UCSD-AML1 (cell line): ENCODE measurements around the gene CRACDL.
A peak's percentile ranks its signal among the peaks of the same experiment; 100 is the strongest.

Source experiments
- DNase-seq: peaks from one replicate; lab custom pipeline; 2025; ENCODE audit not compliant: unreplicated experiment; lab: John Stamatoyannopoulos, UW

CRACDL gene

DNA sequence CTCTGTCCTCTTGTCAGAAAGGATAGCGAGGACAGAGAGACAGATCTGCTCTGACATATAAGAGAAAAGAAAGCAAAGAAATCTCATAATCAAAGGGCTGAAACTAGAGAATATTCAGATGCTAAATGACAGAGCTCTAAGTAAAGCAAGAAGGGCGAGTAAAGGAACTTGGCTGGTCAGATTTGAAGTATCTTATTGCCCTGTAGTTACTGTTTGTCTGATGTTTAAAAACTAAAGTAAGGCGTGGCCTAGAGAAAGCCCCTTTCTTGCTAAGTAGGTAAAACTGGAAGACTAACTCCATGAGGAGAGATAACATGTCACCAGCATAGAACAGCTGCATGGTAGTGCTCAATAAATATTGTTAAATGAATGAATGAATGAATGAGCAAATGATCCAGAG is 70.0 kb downstream of the CRACDL start:
- no peak for DNase-seq

GRCh38 chr2:98861601-98862000 is 74.4 kb downstream of the CRACDL start:
- DNase-seq, result no peak

DNA sequence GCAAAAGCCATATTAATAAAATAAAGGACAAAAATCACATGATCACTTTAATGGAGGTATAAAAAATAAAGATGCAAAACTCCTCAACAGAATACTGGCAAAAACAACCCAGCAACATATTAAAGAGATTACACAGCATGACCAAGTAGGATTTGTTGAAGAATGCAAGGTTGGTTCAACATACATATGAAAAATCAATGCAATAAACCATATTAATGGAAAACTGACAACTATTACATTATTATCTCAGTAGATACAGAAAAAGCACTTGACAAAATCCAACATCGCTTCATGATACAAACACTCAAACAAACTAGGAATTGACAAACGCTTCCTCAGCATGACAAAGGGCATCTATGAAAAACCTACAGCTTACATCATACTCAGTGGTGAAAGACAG is 76.7 kb downstream of the CRACDL start:
- DNase-seq, result no peak

- no peak for DNase-seq
Observed at GRCh38 chr2:98857001-98857400, 79.0 kb downstream of the CRACDL start.

GRCh38 chr2:98854682-98855081 is 81.3 kb downstream of the CRACDL start:
- DNase-seq, result no peak

- no peak for DNase-seq
Observed at GRCh38 chr2:98852932-98853331, 83.1 kb downstream of the CRACDL start.

- no peak for DNase-seq
Observed at GRCh38 chr2:98850074-98850473, 86.0 kb downstream of the CRACDL start.

DNA sequence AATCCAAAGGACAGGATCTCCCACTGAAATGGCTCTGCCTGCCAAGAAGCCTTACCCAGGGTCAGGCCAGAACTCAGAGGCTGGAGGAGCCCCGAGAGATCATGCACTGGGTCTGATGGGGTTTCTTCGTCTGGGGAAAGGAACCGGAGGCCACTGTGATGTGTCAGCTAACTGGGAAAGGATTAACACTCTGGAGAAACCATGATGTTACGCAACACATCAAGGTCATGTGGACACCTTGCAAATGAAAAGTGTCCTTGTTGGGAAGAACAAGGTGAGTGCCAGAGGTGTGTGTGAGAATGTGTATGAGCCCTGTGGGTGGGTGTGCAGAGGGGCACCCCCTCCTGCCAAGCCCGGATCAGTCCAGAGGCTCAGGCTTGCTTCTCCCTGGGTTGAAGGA is 86.9 kb downstream of the CRACDL start:
- no peak for DNase-seq

GRCh38 chr2:98847853-98848252 is 88.2 kb downstream of the CRACDL start:
- no peak for DNase-seq

DNA sequence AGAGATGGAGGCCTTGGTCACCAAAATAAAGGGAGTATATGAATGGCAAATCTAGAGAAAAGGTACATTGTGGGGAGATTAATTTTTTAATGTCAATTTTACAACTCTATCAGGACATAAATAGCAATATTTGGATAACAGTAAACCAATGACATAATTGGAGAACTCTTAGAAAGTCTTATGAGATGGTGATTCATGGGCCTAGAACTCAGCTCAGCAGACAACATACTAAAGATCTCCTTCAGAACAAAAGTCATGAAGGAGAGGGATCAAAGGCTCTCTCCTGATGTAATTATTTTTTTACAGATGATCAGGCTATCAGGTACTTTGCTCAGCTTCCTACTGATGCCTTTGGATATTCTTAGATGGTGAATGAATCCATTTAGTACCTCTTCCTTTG is 90.0 kb downstream of the CRACDL start:
- no peak for DNase-seq

DNA sequence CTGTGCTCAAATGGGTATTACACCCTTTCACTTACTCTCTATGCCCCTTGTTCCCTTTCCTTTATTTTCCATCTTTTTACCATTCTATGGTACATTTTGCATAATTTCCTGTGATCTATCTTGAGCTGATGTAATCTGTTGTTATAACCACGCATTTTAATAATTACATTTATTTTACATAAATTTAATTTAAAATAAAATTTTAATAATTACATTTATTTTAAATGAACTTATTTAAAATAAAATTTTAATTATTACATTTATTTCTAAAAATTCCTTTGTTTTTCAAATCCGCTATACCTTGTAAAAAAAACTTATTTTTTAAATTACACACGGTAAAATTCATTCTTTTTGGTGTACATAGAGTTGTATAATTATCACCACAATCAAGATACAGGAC is 93.9 kb downstream of the CRACDL start:
- no peak for DNase-seq

DNA sequence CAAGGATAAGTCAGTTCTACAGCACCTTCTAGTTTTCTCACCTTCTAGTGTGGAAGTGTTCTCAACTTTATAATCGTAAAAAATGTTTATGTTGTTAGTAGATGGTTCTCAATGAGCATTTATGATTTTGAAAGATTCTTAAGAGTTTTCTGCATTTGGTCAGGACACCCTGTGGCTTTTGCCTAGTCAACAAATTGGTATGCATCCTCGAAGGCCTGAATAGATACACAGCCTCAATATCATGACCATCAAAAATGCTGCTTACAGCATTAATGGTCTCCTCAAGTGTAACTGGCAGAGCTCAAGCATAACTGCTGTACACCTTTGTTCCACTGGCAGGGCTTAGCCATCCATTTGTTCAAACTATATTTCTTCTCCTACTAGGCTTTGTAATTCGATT is 96.7 kb downstream of the CRACDL start:
- DNase-seq, result no peak

DNA sequence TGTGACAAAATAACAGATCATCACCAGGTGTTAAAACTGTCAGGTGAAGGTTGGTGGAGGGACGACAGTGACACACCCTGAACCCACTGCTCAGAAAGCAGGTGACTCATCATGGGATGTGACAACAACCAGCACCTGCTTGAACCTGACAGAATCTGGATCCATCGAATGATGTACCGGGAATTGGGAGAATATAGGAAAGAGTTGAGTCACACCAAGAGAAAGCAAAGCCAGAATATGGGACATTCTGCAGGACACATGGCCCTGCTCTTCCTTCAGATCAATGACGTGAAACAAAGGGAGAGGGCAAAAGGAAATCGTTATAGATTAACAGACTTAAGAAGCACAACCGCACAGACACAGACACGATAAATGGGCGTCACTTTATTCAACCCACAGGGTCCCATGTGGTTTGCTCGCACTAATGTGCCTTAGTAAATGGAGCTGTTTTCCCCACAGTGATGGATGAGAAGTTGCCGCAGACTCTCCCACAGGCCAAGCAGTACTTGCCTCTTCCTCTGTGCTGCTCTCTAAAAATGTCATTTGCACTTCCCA is 100.1 kb downstream of the CRACDL start:
- peak; percentile 31 for DNase-seq

GRCh38 chr2:98833917-98834263 is 102.1 kb downstream of the CRACDL start:
- DNase-seq, result no peak

DNA sequence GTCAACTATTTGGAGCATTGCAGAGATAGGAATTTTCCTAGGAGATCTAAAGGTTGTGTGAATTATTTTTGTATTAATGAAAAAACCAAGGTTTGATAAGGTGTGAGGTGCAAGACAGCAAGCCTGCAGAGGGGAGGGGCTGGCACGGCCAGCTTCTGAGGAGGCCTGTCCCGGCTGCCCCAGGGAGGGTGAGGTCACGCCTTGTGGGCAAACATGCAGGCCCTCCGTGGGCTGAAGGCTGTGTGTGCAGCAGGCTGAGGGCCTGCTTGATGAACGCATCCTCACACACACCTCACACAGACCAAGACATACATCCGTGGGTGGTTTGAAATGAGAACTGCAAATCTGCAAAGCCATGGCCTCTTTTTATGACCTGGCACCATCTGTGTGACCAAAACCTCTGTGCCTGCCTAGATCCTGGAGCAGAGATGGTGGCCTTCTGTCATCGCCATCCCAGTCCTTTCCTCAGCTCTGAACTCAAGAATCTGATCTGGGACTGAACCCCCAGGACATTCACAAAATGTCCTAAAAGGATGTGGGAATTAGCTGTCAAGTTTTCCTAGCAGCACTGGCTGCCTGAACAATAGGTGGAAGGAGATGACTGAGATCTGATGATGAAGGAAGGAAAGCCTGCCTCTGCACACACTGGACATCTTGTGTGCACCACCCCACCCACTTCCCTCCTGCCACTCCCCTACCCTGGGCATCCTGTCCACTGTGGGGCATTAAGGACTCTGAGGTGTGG is 102.7 kb downstream of the CRACDL start:
- no peak for DNase-seq

DNA sequence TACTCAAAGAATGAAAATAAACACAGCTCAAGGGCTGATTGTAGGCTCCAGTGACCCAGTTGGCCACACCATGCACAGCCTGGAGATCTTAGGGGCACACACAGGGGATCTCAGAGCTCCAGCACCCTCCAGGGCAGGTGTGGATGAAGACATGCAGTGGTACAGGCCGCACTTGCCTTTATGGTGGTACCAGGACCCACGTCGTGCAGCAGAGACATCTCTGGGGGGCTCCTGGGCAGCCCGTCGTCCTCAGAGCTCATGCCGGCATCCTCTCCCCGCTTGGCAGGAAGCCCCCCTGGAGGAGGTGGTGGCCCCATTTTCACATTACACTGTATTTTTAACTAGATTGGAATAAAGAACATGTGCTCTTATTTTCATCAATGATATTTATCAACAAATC is 103.9 kb downstream of the CRACDL start:
- no peak for DNase-seq

GRCh38 chr2:98830571-98831145 is 105.4 kb downstream of the CRACDL start:
- peak; percentile 30 for DNase-seq

GRCh38 chr2:98829581-98830270 is 106.3 kb downstream of the CRACDL start:
- no peak for DNase-seq

GRCh38 chr2:98828793-98829371 is 107.1 kb downstream of the CRACDL start:
- no peak for DNase-seq

DNA sequence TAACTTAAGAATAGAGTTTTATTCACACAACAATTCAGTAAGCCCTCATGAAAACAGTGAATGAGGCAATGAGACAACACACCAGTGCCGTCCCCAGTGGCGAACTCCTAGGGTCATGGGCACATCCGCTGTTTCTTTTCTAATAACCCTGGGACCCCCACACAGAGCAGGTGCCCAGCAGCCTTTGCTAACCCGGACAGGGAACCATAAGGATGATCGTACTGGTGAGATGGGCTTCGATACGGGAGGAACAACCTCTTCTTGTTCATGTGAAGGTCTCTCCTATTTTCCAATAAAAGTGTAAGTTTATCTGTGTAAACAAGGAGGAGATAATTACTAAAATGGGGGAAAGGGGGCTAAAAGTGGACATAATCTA is 107.7 kb downstream of the CRACDL start:
- DNase-seq, result no peak

DNA sequence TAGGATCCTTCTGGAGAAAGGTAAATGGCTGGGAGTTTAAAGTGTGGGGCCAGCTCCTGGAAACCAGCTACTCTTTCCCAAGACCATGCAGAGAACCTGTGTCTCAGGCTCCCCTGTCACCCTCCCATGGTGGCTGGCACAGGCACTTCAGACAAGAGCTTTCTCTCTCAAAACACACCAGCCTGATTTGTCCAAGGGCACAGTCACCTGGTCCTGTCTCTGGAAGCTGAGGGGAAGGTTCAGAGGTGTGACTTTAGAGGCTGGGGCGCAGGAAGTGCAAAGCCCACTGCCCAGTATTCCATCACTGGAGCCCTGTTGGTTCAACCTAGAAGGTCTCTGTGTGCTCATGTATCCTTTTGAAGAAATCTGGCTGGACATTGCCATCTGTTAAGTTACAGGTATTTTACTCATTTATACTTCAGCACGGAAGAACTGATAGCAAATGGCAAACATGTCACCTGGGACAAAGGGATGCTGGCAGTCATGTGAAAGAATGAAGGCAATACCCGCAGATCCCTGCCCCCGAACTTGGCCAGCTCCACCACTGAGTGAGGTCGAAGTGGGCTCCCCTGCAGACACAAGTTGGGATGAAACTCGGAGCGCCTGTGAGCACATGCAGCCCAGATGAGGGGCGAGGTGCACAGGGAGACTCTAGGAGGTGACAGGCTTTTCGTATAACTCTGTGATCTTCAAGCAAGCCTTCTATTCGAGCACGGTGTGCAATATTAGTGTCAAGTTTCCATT is 108.2 kb downstream of the CRACDL start:
- DNase-seq, result no peak
